HepG2 (cell line): Measurements from ENCODE around the gene LIPE. TPM values are rescaled to one million over a fixed set of nuclear protein-coding genes. Genes with fewer than 3 reads are reported as not detected.

Experiments used
- CBFB ChIP-seq: sonication (generic); formaldehyde crosslinking; IDR thresholded peaks from 2 replicates; pipeline ENCODE4 v1.4.0; 2020; ENCODE audit warnings: missing genetic modification reagents
- MED13 ChIP-seq: sonication (generic); formaldehyde crosslinking; IDR thresholded peaks from 2 replicates; pipeline ENCODE4 v1.5.0; 2020; ENCODE audit warnings: missing genetic modification reagents
- REXO4 ChIP-seq: sonication (generic); formaldehyde crosslinking; IDR thresholded peaks from 2 replicates; pipeline ENCODE4 v1.8.0; 2022; ENCODE audit warnings: missing genetic modification reagents, mild to moderate bottlenecking, borderline replicate concordance
- TRAFD1 ChIP-seq: sonication (generic); formaldehyde crosslinking; IDR thresholded peaks from 2 replicates; pipeline ENCODE4 v1.5.1; 2020; ENCODE audit warnings: missing genetic modification reagents, mild to moderate bottlenecking, borderline replicate concordance
- XBP1 ChIP-seq: sonication (generic); formaldehyde crosslinking; IDR thresholded peaks from 2 replicates; pipeline ENCODE4 v1.5.0; 2020; ENCODE audit warnings: missing genetic modification reagents
- ZBTB33 ChIP-seq: sonication (generic); formaldehyde crosslinking; IDR thresholded peaks from 2 replicates; pipeline ENCODE4 v1.4.0; 2020; ENCODE audit warnings: missing genetic modification reagents
- ZGPAT ChIP-seq: IDR thresholded peaks from 2 replicates; pipeline ENCODE4 v1.6.1; 2016; ENCODE audit warnings: mild to moderate bottlenecking
- ZNF333 ChIP-seq: sonication (generic); formaldehyde crosslinking; IDR thresholded peaks from 2 replicates; pipeline ENCODE4 v1.4.0; 2020; ENCODE audit warnings: mild to moderate bottlenecking, missing genetic modification reagents, borderline replicate concordance
- ZNF432 ChIP-seq: sonication (generic); formaldehyde crosslinking; IDR thresholded peaks from 2 replicates; pipeline ENCODE4 v1.5.0; 2020; ENCODE audit warnings: missing genetic modification reagents, mild to moderate bottlenecking, borderline replicate concordance
- ZNF543 ChIP-seq: sonication (generic); formaldehyde crosslinking; IDR thresholded peaks from 2 replicates; pipeline ENCODE4 v1.4.0; 2020; ENCODE audit warnings: mild to moderate bottlenecking, missing genetic modification reagents
- polyA plus RNA-seq, 8 experiments: library from polyadenylated mRNA; depleted of rRNA in 3 of 8; stranded (reverse) in 7 of 8; unstranded in 1 of 8; fragments of >200 nt; fragmentation: Illumina TruSeq in 4 of 8; extraction: Trizol in 4 of 8; gene quantifications; 2 replicates each; pipeline versions ENCODE4 v1.2.1 to v1.2.3, GENCODE V29; 2011 to 2016; ENCODE audit warnings: low read depth in 4 of 8, missing spikeins in 1 of 8, mixed read lengths in 1 of 8; ENCODE audit not compliant: insufficient read depth in 1 of 8
- total RNA-seq, 5 experiments: library from RNA; depleted of rRNA; stranded (reverse); fragments of >200 nt; fragmentation: Illumina TruSeq; extraction: Trizol; gene quantifications; 2 replicates each; pipeline ENCODE4 v1.2.3, GENCODE V29; 2016; ENCODE audit warnings: low read depth in 1 of 5
- TF ChIP-seq, protein P1 (sequence below): sonication (generic); formaldehyde crosslinking; conservative IDR thresholded peaks from 2 replicates; pipeline ENCODE4 v1.4.0; 2020; ENCODE audit warnings: mild to moderate bottlenecking, missing genetic modification reagents, moderate library complexity

The LIPE gene
- total and polyA plus RNA-seq, 2 of the 13 experiments (the other 11 are each of a cell fraction or from before 2014, with no cell fraction given), result not detected

DNA sequence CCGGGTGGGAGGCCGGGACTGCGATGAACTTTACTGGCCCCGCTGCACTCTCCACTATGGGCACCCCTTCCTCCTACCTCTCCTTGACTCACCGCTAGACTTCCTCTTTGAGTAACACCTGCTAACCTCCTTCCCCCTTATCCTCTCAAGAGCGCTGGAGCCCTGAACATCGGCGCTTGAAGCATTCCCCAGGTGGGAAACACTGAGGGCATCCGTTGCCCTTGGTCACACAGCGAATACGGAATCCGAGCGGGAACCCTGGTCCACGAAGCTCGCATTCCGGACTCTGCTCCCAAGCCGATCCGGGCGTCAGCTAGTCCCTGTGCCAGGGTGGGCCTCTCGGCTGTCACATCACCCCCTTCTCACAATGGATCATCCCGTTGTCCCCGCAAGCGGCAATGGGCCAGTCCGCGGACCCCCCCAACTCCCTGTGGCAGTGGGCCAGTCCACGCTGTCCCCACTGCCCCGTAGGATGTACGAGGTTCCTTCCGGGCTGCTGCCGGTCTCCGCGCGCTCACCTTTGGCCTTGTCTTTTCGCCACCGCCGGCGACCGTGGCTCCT, 4.2 kb downstream of the LIPE start (continued):
- TF ChIP-seq ZGPAT (no peak), MED13 (CRISPR knock-in tag) (no peak), CBFB (CRISPR knock-in tag) (no peak), REXO4 (CRISPR knock-in tag) (no peak), TRAFD1 (CRISPR knock-in tag) (no peak), XBP1 (CRISPR knock-in tag) (no peak), ZNF543 (CRISPR knock-in tag) (no peak), ZNF333 (CRISPR knock-in tag) (no peak), ZNF432 (CRISPR knock-in tag) (no peak), ZBTB33 (CRISPR knock-in tag) (peak; percentile 5; the same call in 1 of the 2 replicates)
- TF ChIP-seq, protein P1, sequence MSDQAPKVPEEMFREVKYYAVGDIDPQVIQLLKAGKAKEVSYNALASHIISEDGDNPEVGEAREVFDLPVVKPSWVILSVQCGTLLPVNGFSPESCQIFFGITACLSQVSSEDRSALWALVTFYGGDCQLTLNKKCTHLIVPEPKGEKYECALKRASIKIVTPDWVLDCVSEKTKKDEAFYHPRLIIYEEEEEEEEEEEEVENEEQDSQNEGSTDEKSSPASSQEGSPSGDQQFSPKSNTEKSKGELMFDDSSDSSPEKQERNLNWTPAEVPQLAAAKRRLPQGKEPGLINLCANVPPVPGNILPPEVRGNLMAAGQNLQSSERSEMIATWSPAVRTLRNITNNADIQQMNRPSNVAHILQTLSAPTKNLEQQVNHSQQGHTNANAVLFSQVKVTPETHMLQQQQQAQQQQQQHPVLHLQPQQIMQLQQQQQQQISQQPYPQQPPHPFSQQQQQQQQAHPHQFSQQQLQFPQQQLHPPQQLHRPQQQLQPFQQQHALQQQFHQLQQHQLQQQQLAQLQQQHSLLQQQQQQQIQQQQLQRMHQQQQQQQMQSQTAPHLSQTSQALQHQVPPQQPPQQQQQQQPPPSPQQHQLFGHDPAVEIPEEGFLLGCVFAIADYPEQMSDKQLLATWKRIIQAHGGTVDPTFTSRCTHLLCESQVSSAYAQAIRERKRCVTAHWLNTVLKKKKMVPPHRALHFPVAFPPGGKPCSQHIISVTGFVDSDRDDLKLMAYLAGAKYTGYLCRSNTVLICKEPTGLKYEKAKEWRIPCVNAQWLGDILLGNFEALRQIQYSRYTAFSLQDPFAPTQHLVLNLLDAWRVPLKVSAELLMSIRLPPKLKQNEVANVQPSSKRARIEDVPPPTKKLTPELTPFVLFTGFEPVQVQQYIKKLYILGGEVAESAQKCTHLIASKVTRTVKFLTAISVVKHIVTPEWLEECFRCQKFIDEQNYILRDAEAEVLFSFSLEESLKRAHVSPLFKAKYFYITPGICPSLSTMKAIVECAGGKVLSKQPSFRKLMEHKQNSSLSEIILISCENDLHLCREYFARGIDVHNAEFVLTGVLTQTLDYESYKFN (CRISPR knock-in tag), result 0 out of 2 replicates have a peak, but pooled peaks have one; percentile 30
